Osteocyte (in vitro differentiated cells): ENCODE results near the gene GAS7. TPM values are rescaled to one million over a fixed set of nuclear protein-coding genes. Genes with fewer than 3 reads are reported as not detected.

Experiments
- DNase-seq: peaks from one replicate; pipeline ENCODE4 v3.0.0; 2021; ENCODE audit warnings: mixed read lengths; ENCODE audit not compliant: unreplicated experiment; ENCODE audit errors: extremely low spot score
- H3K27ac Mint-ChIP-seq: one replicate; pipeline ENCODE4 v1.8.0; 2021; ENCODE audit warnings: mild to moderate bottlenecking, mixed read lengths; ENCODE audit not compliant: unreplicated experiment
- H3K27me3 Mint-ChIP-seq: one replicate; pipeline ENCODE4 v1.8.0; 2021; ENCODE audit warnings: mixed read lengths; ENCODE audit not compliant: unreplicated experiment
- H3K36me3 Mint-ChIP-seq: one replicate; pipeline ENCODE4 v1.8.0; 2021; ENCODE audit warnings: mixed read lengths; ENCODE audit not compliant: unreplicated experiment
- H3K4me1 Mint-ChIP-seq: one replicate; pipeline ENCODE4 v1.8.0; 2021; ENCODE audit warnings: mixed read lengths; ENCODE audit not compliant: unreplicated experiment
- H3K4me3 Mint-ChIP-seq: one replicate; pipeline ENCODE4 v1.8.0; 2021; ENCODE audit warnings: mild to moderate bottlenecking, moderate library complexity, mixed read lengths; ENCODE audit not compliant: unreplicated experiment
- H3K9me3 Mint-ChIP-seq: one replicate; pipeline ENCODE4 v1.8.0; 2021; ENCODE audit warnings: mixed read lengths; ENCODE audit not compliant: unreplicated experiment
- CTCF ChIP-seq: fragments of 200-600 bp; sonication (generic); IDR thresholded peaks from 2 replicates; pipeline ENCODE4 v1.5.0; 2021; ENCODE audit warnings: antibody characterized with exemption, mild to moderate bottlenecking, moderate library complexity
- total RNA-seq: library from RNA; stranded (reverse); gene quantifications from 2 replicates; pipeline ENCODE4 v1.2.1, GENCODE V29; 2021

Gene GAS7
- total RNA-seq, 1 donor from 2014 or later: 18.1 TPM

- DNase-seq: no peak
- peaks cover 11% of the 10 kb centered on the region for H3K27me3 Mint-ChIP-seq
- no peak overlapping the region for H3K27ac Mint-ChIP-seq
- no peak for TF ChIP-seq CTCF
- H3K4me1 Mint-ChIP-seq: peaks cover 6% of the 10 kb centered on the region
- no peak overlapping the region for H3K4me3 Mint-ChIP-seq
- peaks cover 21% of the 10 kb centered on the region for H3K9me3 Mint-ChIP-seq
- H3K36me3 Mint-ChIP-seq: peaks cover 4% of the 10 kb centered on the region
Observed at GRCh38 chr17:10081571-10082169, 116.7 kb downstream of the GAS7 start.

- H3K4me3 Mint-ChIP-seq: no peak overlapping the region
- TF ChIP-seq CTCF: no peak
- no peak for DNase-seq
- peaks cover 24% of the 10 kb centered on the region for H3K9me3 Mint-ChIP-seq
- H3K36me3 Mint-ChIP-seq: peaks cover 4% of the 10 kb centered on the region
- peaks cover 24% of the 10 kb centered on the region for H3K27me3 Mint-ChIP-seq
- peaks cover 4% of the 10 kb centered on the region for H3K4me1 Mint-ChIP-seq
- H3K27ac Mint-ChIP-seq: no peak overlapping the region
Observed at GRCh38 chr17:10077561-10078299, 120.7 kb downstream of the GAS7 start.

- peaks cover 4% of the 10 kb centered on the region for H3K36me3 Mint-ChIP-seq
- no peaks in the 10 kb centered on the region for H3K4me1 Mint-ChIP-seq
- peaks cover 21% of the 10 kb centered on the region for H3K9me3 Mint-ChIP-seq
- peaks cover 24% of the 10 kb centered on the region for H3K27me3 Mint-ChIP-seq
- no peak overlapping the region for H3K4me3 Mint-ChIP-seq
- no peak for DNase-seq
- TF ChIP-seq CTCF: no peak
- no peak overlapping the region for H3K27ac Mint-ChIP-seq
Observed at GRCh38 chr17:10075919-10076318, 122.5 kb downstream of the GAS7 start.

- peaks cover 10% of the 10 kb centered on the region for H3K4me1 Mint-ChIP-seq
- TF ChIP-seq CTCF: no peak
- H3K9me3 Mint-ChIP-seq: peaks cover 15% of the 10 kb centered on the region
- H3K4me3 Mint-ChIP-seq: no peak overlapping the region
- peaks cover 22% of the 10 kb centered on the region for H3K27me3 Mint-ChIP-seq
- DNase-seq: no peak
- H3K36me3 Mint-ChIP-seq: peaks cover 4% of the 10 kb centered on the region
- no peak overlapping the region for H3K27ac Mint-ChIP-seq
Observed at GRCh38 chr17:10073941-10074340, 124.5 kb downstream of the GAS7 start.

GRCh38 chr17:10072556-10073425 lies 125.6 kb downstream of the GAS7 start:
- H3K27me3 Mint-ChIP-seq: peaks cover 22% of the 10 kb centered on the region
- peaks cover 4% of the 10 kb centered on the region for H3K36me3 Mint-ChIP-seq
- peaks cover 10% of the 10 kb centered on the region for H3K4me1 Mint-ChIP-seq
- TF ChIP-seq CTCF: no peak
- H3K9me3 Mint-ChIP-seq: peaks cover 14% of the 10 kb centered on the region
- no peak for DNase-seq
- no peak overlapping the region for H3K4me3 Mint-ChIP-seq
- no peak overlapping the region for H3K27ac Mint-ChIP-seq
